GM06990 (cell line): ENCODE data around the gene ICAM4.
A peak's percentile ranks its signal among the peaks of the same experiment; 100 is the strongest.

Source experiments
- DNase-seq: peaks from one replicate; pipeline ENCODE4 v3.0.0-alpha.2; 2011; ENCODE audit not compliant: insufficient read length; ENCODE audit errors: extremely low read depth
- H3K27me3 ChIP-seq: replicated peaks from 2 replicates; pipeline ENCODE4 v1.6.0; 2011; ENCODE audit warnings: low read length; ENCODE audit not compliant: control insufficient read depth, insufficient read depth
- H3K36me3 ChIP-seq: 2 replicates; pipeline ENCODE4 v1.5.1; 2011; ENCODE audit warnings: low read length; ENCODE audit not compliant: control insufficient read depth, insufficient read depth
- H3K4me3 ChIP-seq: replicated peaks from 2 replicates; pipeline ENCODE4 v1.5.1; 2011; ENCODE audit warnings: low read depth, mild to moderate bottlenecking, control low read depth, low read length
- CTCF ChIP-seq: IDR thresholded peaks from 2 replicates; pipeline ENCODE4 v1.5.1; 2011; ENCODE audit warnings: low read length, control low read depth, mild to moderate bottlenecking, inconsistent platforms; ENCODE audit not compliant: insufficient read depth, poor library complexity, severe bottlenecking

ICAM4 gene

GRCh38 chr19:10285393-10285792, 1.4 kb upstream of the ICAM4 start:
- no peaks in the 10 kb centered on the region for H3K27me3 ChIP-seq
- no peak for DNase-seq
- no peak for TF ChIP-seq CTCF
- H3K36me3 ChIP-seq: peaks cover 23% of the 10 kb centered on the region
- no peak overlapping the region for H3K4me3 ChIP-seq

GRCh38 chr19:10288662-10289166, 2.0 kb downstream of the ICAM4 start:
- peak; percentile 2 for TF ChIP-seq CTCF
- H3K4me3 ChIP-seq: peak overlapping the region; percentile 55
- peaks cover 17% of the 10 kb centered on the region for H3K36me3 ChIP-seq
- DNase-seq: peak; percentile 76
- H3K27me3 ChIP-seq: no peaks in the 10 kb centered on the region

- DNase-seq: peak; percentile 86
- Histone ChIP-seq H3K36me3 (peaks cover 12% of the 10 kb centered on the region), H3K4me3 (peak overlapping the region; percentile 55), H3K27me3 (no peaks in the 10 kb centered on the region)
- TF ChIP-seq CTCF: no peak
Observed at GRCh38 chr19:10289167-10289835, 2.5 kb downstream of the ICAM4 start.

- H3K4me3 ChIP-seq: peak within 1 kb of the TSS; percentile 55
- H3K27me3 ChIP-seq: no peaks in the 10 kb centered on the region
- peak; percentile 72 for DNase-seq
- TF ChIP-seq CTCF: no peak
- peaks cover 7% of the 10 kb centered on the region for H3K36me3 ChIP-seq
Observed at GRCh38 chr19:10289836-10290356, 3.1 kb downstream of the ICAM4 start, which contains the start of gene ICAM5. Gene ICAM5, plus strand, starts transcription at chr19:10289952. Its CDS starts 92 bp downstream, at chr19:10290044.

- no peaks in the 10 kb centered on the region for H3K27me3 ChIP-seq
- H3K36me3 ChIP-seq: peaks cover 2% of the 10 kb centered on the region
- peak overlapping the region; percentile 55 for H3K4me3 ChIP-seq
- DNase-seq: peak; percentile 43
- no peak for TF ChIP-seq CTCF
Observed at GRCh38 chr19:10290357-10290875, 3.7 kb downstream of the ICAM4 start.
